Bronchial epithelial cell (primary cell): Measurements from ENCODE around the gene CACNA1S. TPM values are rescaled to one million over a fixed set of nuclear protein-coding genes. Genes with fewer than 3 reads are reported as not detected.

ENCODE experiments used
- DNase-seq: peaks from one replicate; pipeline ENCODE4 v3.0.0-alpha.2; 2010; ENCODE audit warnings: low read depth
- FAIRE-seq: peaks from 2 replicates; lab custom pipeline; 2011; peaks lifted over from hg19 to GRCh38; lab: Jason Lieb, UNC
- H3K27me3 ChIP-seq: 2 replicates; pipeline ENCODE4 v1.5.1; 2011; ENCODE audit warnings: low read length; ENCODE audit not compliant: control insufficient read depth, insufficient read depth
- H3K36me3 ChIP-seq: 2 replicates; pipeline ENCODE4 v1.5.1; 2011; ENCODE audit warnings: low read length; ENCODE audit not compliant: control insufficient read depth, insufficient read depth
- H3K4me3 ChIP-seq: 2 replicates; pipeline ENCODE4 v1.5.1; 2011; ENCODE audit warnings: mild to moderate bottlenecking, low read depth, low read length, control low read depth
- total RNA-seq: library from RNA; depleted of rRNA; stranded (reverse); fragments of >200 nt; gene quantifications from 2 replicates; pipeline ENCODE4 v1.2.1, GENCODE V29; 2014
- TF ChIP-seq, protein P1 (sequence below): IDR thresholded peaks from 2 replicates; pipeline ENCODE4 v1.5.1; 2011; ENCODE audit warnings: mild to moderate bottlenecking, moderate library complexity, low read length, control low read depth, inconsistent platforms; ENCODE audit not compliant: insufficient read depth, severe bottlenecking

The CACNA1S gene
- total RNA-seq, 1 donor from 2014 or later = not detected

- TF ChIP-seq, protein P1, sequence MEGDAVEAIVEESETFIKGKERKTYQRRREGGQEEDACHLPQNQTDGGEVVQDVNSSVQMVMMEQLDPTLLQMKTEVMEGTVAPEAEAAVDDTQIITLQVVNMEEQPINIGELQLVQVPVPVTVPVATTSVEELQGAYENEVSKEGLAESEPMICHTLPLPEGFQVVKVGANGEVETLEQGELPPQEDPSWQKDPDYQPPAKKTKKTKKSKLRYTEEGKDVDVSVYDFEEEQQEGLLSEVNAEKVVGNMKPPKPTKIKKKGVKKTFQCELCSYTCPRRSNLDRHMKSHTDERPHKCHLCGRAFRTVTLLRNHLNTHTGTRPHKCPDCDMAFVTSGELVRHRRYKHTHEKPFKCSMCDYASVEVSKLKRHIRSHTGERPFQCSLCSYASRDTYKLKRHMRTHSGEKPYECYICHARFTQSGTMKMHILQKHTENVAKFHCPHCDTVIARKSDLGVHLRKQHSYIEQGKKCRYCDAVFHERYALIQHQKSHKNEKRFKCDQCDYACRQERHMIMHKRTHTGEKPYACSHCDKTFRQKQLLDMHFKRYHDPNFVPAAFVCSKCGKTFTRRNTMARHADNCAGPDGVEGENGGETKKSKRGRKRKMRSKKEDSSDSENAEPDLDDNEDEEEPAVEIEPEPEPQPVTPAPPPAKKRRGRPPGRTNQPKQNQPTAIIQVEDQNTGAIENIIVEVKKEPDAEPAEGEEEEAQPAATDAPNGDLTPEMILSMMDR = no peak
- Histone ChIP-seq H3K4me3 (no peak overlapping the region), H3K27me3 (peaks cover 3% of the 10 kb centered on the region), H3K36me3 (no peaks in the 10 kb centered on the region)
- FAIRE-seq (no peak), DNase-seq (no peak)
These were observed 47.4 kb downstream of the CACNA1S start for GRCh38 chr1:201064806-201065205.

DNA sequence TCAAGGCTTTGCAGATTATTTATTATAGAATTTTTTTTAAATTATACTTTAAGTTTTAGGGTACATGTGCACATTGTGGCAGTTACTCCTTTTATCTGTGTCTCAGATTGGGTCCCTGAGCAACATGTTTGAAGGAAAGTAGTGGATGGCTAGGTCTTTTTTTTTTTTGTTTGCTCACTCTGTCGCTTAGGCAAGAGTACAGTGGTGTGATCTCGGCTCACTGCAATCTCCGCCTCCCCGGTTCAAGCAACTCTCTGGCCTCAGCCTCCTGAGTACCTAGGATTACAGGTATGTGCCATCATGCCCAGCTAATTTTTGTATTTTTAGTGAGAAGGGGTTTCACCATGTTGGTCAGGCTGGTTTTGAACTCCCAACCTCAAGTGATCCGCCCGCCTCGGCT is 49.1 kb downstream of the CACNA1S start:
- TF ChIP-seq, protein P1 = no peak
- FAIRE-seq (no peak), DNase-seq (no peak)
- peaks cover 2% of the 10 kb centered on the region for H3K27me3 ChIP-seq
- no peaks in the 10 kb centered on the region for H3K36me3 ChIP-seq
- no peak overlapping the region for H3K4me3 ChIP-seq

DNA sequence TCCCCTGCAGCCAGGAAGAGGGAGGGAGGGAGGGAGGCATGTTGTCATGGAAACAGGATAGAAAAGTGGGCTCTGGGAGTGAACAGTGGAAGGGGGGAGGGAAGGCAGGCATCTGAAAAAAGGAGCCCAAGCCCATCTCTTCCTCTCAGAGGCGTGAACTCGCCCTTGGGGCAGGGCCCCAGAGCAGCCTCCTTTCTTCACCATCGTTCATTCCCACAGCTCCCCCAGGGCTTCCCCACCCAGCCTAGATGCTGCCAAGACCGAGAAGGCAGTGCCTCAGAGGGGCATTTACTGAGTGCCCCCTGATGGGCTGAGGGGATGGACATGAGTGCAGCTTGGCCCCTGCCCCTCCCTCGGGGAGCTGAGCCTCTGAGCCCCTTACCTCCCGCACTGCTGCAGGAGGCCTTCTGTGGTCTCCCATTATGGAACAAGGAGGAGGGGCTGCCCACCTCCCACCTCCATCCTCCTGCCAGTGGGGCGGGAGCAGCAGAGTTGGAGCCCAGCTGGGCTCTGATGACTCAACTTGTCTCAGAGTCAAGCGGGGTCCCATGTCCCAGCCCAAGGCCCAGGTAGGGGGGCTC is 49.6 kb downstream of the CACNA1S start:
- no peak for DNase-seq
- H3K36me3 ChIP-seq = no peaks in the 10 kb centered on the region
- no peak overlapping the region for H3K4me3 ChIP-seq
- peaks cover 2% of the 10 kb centered on the region for H3K27me3 ChIP-seq
- no peak for FAIRE-seq
- TF ChIP-seq, protein P1 = no peak

GRCh38 chr1:201061886-201062285 is 50.3 kb downstream of the CACNA1S start:
- H3K4me3 ChIP-seq = no peak overlapping the region
- no peaks in the 10 kb centered on the region for H3K36me3 ChIP-seq
- no peak for DNase-seq
- peak; percentile 55 for FAIRE-seq
- TF ChIP-seq, protein P1 = no peak
- H3K27me3 ChIP-seq = peaks cover 2% of the 10 kb centered on the region

DNA sequence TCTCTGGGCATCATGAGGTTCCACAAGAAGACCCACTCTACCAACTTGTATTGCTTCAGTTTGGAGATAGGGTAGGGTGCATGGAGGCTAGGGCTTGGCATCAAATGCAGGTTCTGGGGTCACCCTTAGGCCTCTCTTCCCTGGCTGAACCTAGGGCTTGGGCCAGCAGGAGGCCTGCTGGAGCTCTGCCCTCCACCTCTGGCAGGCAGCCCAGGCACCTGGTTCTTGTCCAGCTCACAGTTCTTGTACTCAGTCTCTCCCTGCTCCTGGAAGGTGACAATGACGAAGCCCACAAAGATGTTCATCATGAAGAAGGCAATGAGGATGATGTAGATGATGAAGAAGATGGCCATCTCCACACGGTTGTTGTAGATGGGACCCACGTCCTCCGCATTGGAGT is 51.2 kb downstream of the CACNA1S start:
- FAIRE-seq = peak; percentile 91
- no peak overlapping the region for H3K4me3 ChIP-seq
- H3K36me3 ChIP-seq = no peaks in the 10 kb centered on the region
- TF ChIP-seq, protein P1 = no peak
- DNase-seq = no peak
- peaks cover 2% of the 10 kb centered on the region for H3K27me3 ChIP-seq

GRCh38 chr1:201060586-201060985 is 51.6 kb downstream of the CACNA1S start:
- DNase-seq (peak; percentile 18), FAIRE-seq (no peak)
- peaks cover 2% of the 10 kb centered on the region for H3K27me3 ChIP-seq
- H3K4me3 ChIP-seq = no peak overlapping the region
- TF ChIP-seq, protein P1 = no peak
- no peaks in the 10 kb centered on the region for H3K36me3 ChIP-seq
